BJ (cell line): Measurements from ENCODE around the gene TST. TPM values are rescaled to one million over a fixed set of nuclear protein-coding genes. Genes with fewer than 3 reads are reported as not detected.

ENCODE experiments used
- CTCF ChIA-PET: fragments of 350-600 bp; formaldehyde crosslinking; extraction: SDS; loops from one replicate; lab custom pipeline; 2021; ENCODE audit warnings: antibody characterized with exemption, inconsistent platforms; lab: Yijun Ruan, JAX
- POLR2A ChIA-PET: fragments of 300-600 bp; sonication (Branson Sonifier 250); formaldehyde crosslinking; extraction: SDS; loops from one replicate; lab custom pipeline; 2021; ENCODE audit warnings: antibody characterized with exemption; lab: Charles Lee
- DNase-seq: peaks from one replicate; pipeline ENCODE4 v3.0.0-alpha.2; 2011; ENCODE audit warnings: low read depth
- H3K27me3 ChIP-seq: 2 replicates; pipeline ENCODE4 v1.6.0; 2011; ENCODE audit warnings: low read length; ENCODE audit not compliant: control insufficient read depth, insufficient read depth
- H3K36me3 ChIP-seq: 2 replicates; pipeline ENCODE4 v1.5.1; 2011; ENCODE audit warnings: low read length; ENCODE audit not compliant: control insufficient read depth, insufficient read depth
- H3K4me3 ChIP-seq: 2 replicates; pipeline ENCODE4 v1.5.1; 2011; ENCODE audit warnings: low read depth, mild to moderate bottlenecking, control low read depth, low read length
- CTCF ChIP-seq: IDR thresholded peaks from 2 replicates; pipeline ENCODE4 v1.5.1; 2011; ENCODE audit warnings: low read depth, mild to moderate bottlenecking, control low read depth, inconsistent platforms, low read length, moderate library complexity; ENCODE audit not compliant: insufficient read depth
- polyA plus RNA-seq: library from polyadenylated mRNA; depleted of rRNA; stranded (reverse); fragments of >200 nt; gene quantifications from 2 replicates; pipeline ENCODE4 v1.2.3, GENCODE V29; 2011

The TST gene
- polyA plus RNA-seq, 1 experiment: 45.7 TPM

- ChIA-PET CTCF (interaction anchor here (0.6 to 0.8 kb wide), 3 partner anchors 15 to 97 kb away, joined by 3 read pairs; no protein-coding TSS in a partner anchor), POLR2A (no interaction called here)
- H3K36me3 ChIP-seq: peaks cover 4% of the 10 kb centered on the region; the same call in 1 of the 2 replicates
- H3K27me3 ChIP-seq: no peaks in the 10 kb centered on the region
- H3K4me3 ChIP-seq: no peak overlapping the region
- no peak for TF ChIP-seq CTCF
- DNase-seq: no peak
Measured at GRCh38 chr22:37061611-37062375, 42.5 kb upstream of the TST start.

GRCh38 chr22:37060801-37061610 lies 41.8 kb upstream of the TST start:
- no peak for DNase-seq
- no peak for TF ChIP-seq CTCF
- no peak overlapping the region for H3K4me3 ChIP-seq
- CTCF ChIA-PET: interaction anchor here (0.7 to 0.8 kb wide), 2 partner anchors 15 to 16 kb away, joined by 3 read pairs; no protein-coding TSS in a partner anchor
- POLR2A ChIA-PET: no interaction called here
- no peaks in the 10 kb centered on the region for H3K27me3 ChIP-seq
- H3K36me3 ChIP-seq: peaks cover 4% of the 10 kb centered on the region

GRCh38 chr22:37059876-37060449 lies 40.7 kb upstream of the TST start:
- ChIA-PET CTCF (no interaction called here), POLR2A (no interaction called here)
- no peak for TF ChIP-seq CTCF
- Histone ChIP-seq H3K36me3 (peaks cover 4% of the 10 kb centered on the region), H3K27me3 (no peaks in the 10 kb centered on the region), H3K4me3 (no peak overlapping the region)
- no peak for DNase-seq

- Histone ChIP-seq H3K27me3 (no peaks in the 10 kb centered on the region), H3K4me3 (no peak overlapping the region), H3K36me3 (peaks cover 7% of the 10 kb centered on the region)
- ChIA-PET POLR2A (no interaction called here), CTCF (interaction anchor here (1.2 kb wide), 1 partner anchor 140 kb away, joined by 4 read pairs; no protein-coding TSS in a partner anchor)
- DNase-seq: no peak
- TF ChIP-seq CTCF: no peak
Measured at GRCh38 chr22:37058917-37059701, 39.9 kb upstream of the TST start.
